ENCODE results near the gene ZNF804B. TPM values are rescaled to one million over a fixed set of nuclear protein-coding genes. Genes with fewer than 3 reads are reported as not detected.

Gene ZNF804B
- total RNA-seq, 1 experiment from 2014 or later = not detected

- Histone ChIP-seq H3K9me3 (ENCODE audit: insufficient read depth, low read depth) (no peaks in the 10 kb centered on the region), H4K20me1 (ENCODE audit: insufficient read depth) (no peaks in the 10 kb centered on the region), H3K4me2 (no peak overlapping the region), H3K27ac (no peak overlapping the region), H2AFZ (no peak overlapping the region), H3K4me1 (replicated peaks; ENCODE audit: insufficient read depth) (no peaks in the 10 kb centered on the region), H3K4me3 (no peak overlapping the region), H3K36me3 (ENCODE audit: low read depth) (no peaks in the 10 kb centered on the region), H3K79me2 (ENCODE audit: low read depth) (no peaks in the 10 kb centered on the region), H3K9me2 (ENCODE audit: insufficient read depth) (no peaks in the 10 kb centered on the region), H3K27me3 (ENCODE audit: insufficient read depth, low read depth) (no peaks in the 10 kb centered on the region), H3F3A (ENCODE audit: insufficient read depth, low read depth) (no peaks in the 10 kb centered on the region)
- POLR2A ChIA-PET (ENCODE audit: unreplicated experiment) = no interaction called here
- CTCF ChIA-PET = no interaction called here
- intact Hi-C loops (cut with micrococcal nuclease; ENCODE audit: unreplicated experiment) = no loop called here
- DNase-seq = no peak
- TF ChIP-seq EZH2 (IDR thresholded peaks at IDR 0.05; ENCODE audit: low read depth) (no peak), CTCF (conservative IDR thresholded peaks at IDR 0.05) (no peak)
- BruUV-seq (replicated peaks) = no TSS peak
Measured at GRCh38 chr7:89377219-89377618, 617.7 kb downstream of the ZNF804B start.

GRCh38 chr7:89385411-89385810 is 625.9 kb downstream of the ZNF804B start:
- ChIA-PET POLR2A (ENCODE audit: unreplicated experiment) (no interaction called here), CTCF (no interaction called here)
- BruUV-seq (replicated peaks) = no TSS peak
- Histone ChIP-seq H3K79me2 (ENCODE audit: low read depth) (no peaks in the 10 kb centered on the region), H3K27me3 (ENCODE audit: insufficient read depth, low read depth) (no peaks in the 10 kb centered on the region), H3F3A (ENCODE audit: insufficient read depth, low read depth) (no peaks in the 10 kb centered on the region), H3K36me3 (ENCODE audit: low read depth) (no peaks in the 10 kb centered on the region), H3K9me2 (ENCODE audit: insufficient read depth) (no peaks in the 10 kb centered on the region), H3K9me3 (ENCODE audit: insufficient read depth, low read depth) (no peaks in the 10 kb centered on the region), H3K27ac (no peak overlapping the region), H3K4me1 (replicated peaks; ENCODE audit: insufficient read depth) (no peaks in the 10 kb centered on the region), H3K4me3 (no peak overlapping the region), H2AFZ (no peak overlapping the region), H4K20me1 (ENCODE audit: insufficient read depth) (no peaks in the 10 kb centered on the region), H3K4me2 (no peak overlapping the region)
- intact Hi-C loops (cut with micrococcal nuclease; ENCODE audit: unreplicated experiment) = no loop called here
- TF ChIP-seq CTCF (conservative IDR thresholded peaks at IDR 0.05) (no peak), EZH2 (IDR thresholded peaks at IDR 0.05; ENCODE audit: low read depth) (no peak)
- DNase-seq = no peak

Other genes with a start within 250 kb of the ZNF804B start
- not detected in 2 replicates for gene TEX47, start 36.0 kb downstream of the ZNF804B start, total RNA-seq (2021)